Measurements from ENCODE around the gene RAI1.

RAI1 gene

GRCh38 chr17:17845046-17845775 lies 164.0 kb downstream of the RAI1 start:
- DNase-seq (ENCODE audit: low spot score), result no peak

- no peak for DNase-seq (ENCODE audit: low spot score)
These were observed 164.7 kb downstream of the RAI1 start for GRCh38 chr17:17846003-17846402.

- DNase-seq (ENCODE audit: low spot score), result no peak
These were observed 165.4 kb downstream of the RAI1 start for GRCh38 chr17:17846645-17847044.

GRCh38 chr17:17847118-17847689 lies 165.9 kb downstream of the RAI1 start:
- DNase-seq (ENCODE audit: low spot score), result no peak

GRCh38 chr17:17847726-17848125 lies 166.5 kb downstream of the RAI1 start:
- DNase-seq (ENCODE audit: low spot score), result no peak

GRCh38 chr17:17848311-17849082 lies 167.2 kb downstream of the RAI1 start:
- DNase-seq (ENCODE audit: low spot score), result no peak

GRCh38 chr17:17849147-17849820 lies 168.0 kb downstream of the RAI1 start:
- DNase-seq (ENCODE audit: low spot score), result no peak

GRCh38 chr17:17849845-17850373 lies 168.7 kb downstream of the RAI1 start:
- DNase-seq (ENCODE audit: low spot score), result no peak

- DNase-seq (ENCODE audit: low spot score), result no peak
These were observed 170.1 kb downstream of the RAI1 start for GRCh38 chr17:17851103-17852002.

- DNase-seq (ENCODE audit: low spot score), result no peak
These were observed 171.7 kb downstream of the RAI1 start for GRCh38 chr17:17852930-17853329.

GRCh38 chr17:17853811-17854447 lies 172.7 kb downstream of the RAI1 start:
- DNase-seq (ENCODE audit: low spot score), result no peak

GRCh38 chr17:17855976-17856375 lies 174.7 kb downstream of the RAI1 start:
- DNase-seq (ENCODE audit: low spot score), result no peak

- no peak for DNase-seq (ENCODE audit: low spot score)
These were observed 175.1 kb downstream of the RAI1 start for GRCh38 chr17:17856386-17856785.

GRCh38 chr17:17857496-17857895 lies 176.2 kb downstream of the RAI1 start:
- no peak for DNase-seq (ENCODE audit: low spot score)

- DNase-seq (ENCODE audit: low spot score), result peak; percentile 66
These were observed 178.9 kb downstream of the RAI1 start for GRCh38 chr17:17859909-17860765.

GRCh38 chr17:17860766-17861107 lies 179.5 kb downstream of the RAI1 start:
- DNase-seq (ENCODE audit: low spot score), result no peak
